K562 (cell line): ENCODE data around the gene WNK2. TPM values are rescaled to one million over a fixed set of nuclear protein-coding genes. Genes with fewer than 3 reads are reported as not detected.

ENCODE experiments used
- ATAC-seq: fragments of 200-7000 bp; cut with Tn5 transposase; 3 replicates; pipeline ENCODE4 v1.9.1; 2020; ENCODE audit warnings: moderate library complexity
- BruUV-seq: library from RNA; stranded (reverse); fragments of 400-500 nt; replicated peaks from 2 replicates; lab custom pipeline; 2021; lab: Mats Ljungman, UMichigan
- CTCF ChIA-PET: fragments of 300-600 bp; formaldehyde crosslinking; extraction: SDS; loops from one replicate; lab custom pipeline; 2021; ENCODE audit warnings: low intra/inter-chr PET ratio; lab: Yijun Ruan, JAX
- POLR2A ChIA-PET: fragments of 300-600, 350-650 bp; sonication (Branson Sonifier 250); formaldehyde crosslinking; extraction: SDS; loops from one replicate; lab custom pipeline; 2021; ENCODE audit warnings: antibody characterized with exemption, inconsistent platforms; lab: Yijun Ruan, JAX
- DNase-seq, 4 experiments: peaks; one replicate each; pipeline versions ENCODE4 v3.0.0 to v3.0.0-alpha.2; 2011 to 2018; ENCODE audit warnings: low spot score in 3 of 4, mixed read lengths in 3 of 4; ENCODE audit errors: extremely low read depth in 1 of 4
- FAIRE-seq: peaks from 2 replicates; lab custom pipeline; 2011; peaks lifted over from hg19 to GRCh38; lab: Jason Lieb, UNC
- H2AFZ ChIP-seq: 2 replicates; pipeline ENCODE4 v1.6.0; 2011; ENCODE audit warnings: low read depth, low read length, control low read depth, inconsistent platforms
- H3K27ac ChIP-seq: fragments of 200-600 bp; 3 replicates; pipeline ENCODE4 v1.8.0; 2011; ENCODE audit warnings: low read depth, mild to moderate bottlenecking, control low read depth, inconsistent platforms, low read length, moderate library complexity, mixed read lengths; ENCODE audit errors: extremely low read depth
- H3K27me3 ChIP-seq, 2 experiments: fragments of 300-600 bp in 1 of 2; 2 replicates in 1 of 2; 3 replicates in 1 of 2; pipeline versions ENCODE4 v1.6.0 to v1.8.0; 2011; ENCODE audit warnings: inconsistent platforms in 2 of 2, low read length in 2 of 2, mild to moderate bottlenecking in 1 of 2, mixed read lengths in 1 of 2, moderate library complexity in 1 of 2; ENCODE audit not compliant: control insufficient read depth in 2 of 2, insufficient read depth in 2 of 2
- H3K36me3 ChIP-seq: fragments of 300-600 bp; 3 replicates; pipeline ENCODE4 v1.8.0; 2011; ENCODE audit warnings: mild to moderate bottlenecking, low read length, inconsistent platforms; ENCODE audit not compliant: control insufficient read depth, insufficient read depth
- H3K4me1 ChIP-seq, 2 experiments: fragments of 200-600 bp in 1 of 2; replicated peaks in 1 of 2; 2 replicates in 1 of 2; 3 replicates in 1 of 2; pipeline versions ENCODE4 v1.5.1 to v1.8.0; 2011; ENCODE audit warnings: inconsistent platforms in 2 of 2, low read length in 2 of 2, mild to moderate bottlenecking in 1 of 2, mixed read lengths in 1 of 2, moderate library complexity in 1 of 2; ENCODE audit not compliant: control insufficient read depth in 2 of 2, insufficient read depth in 2 of 2
- H3K4me2 ChIP-seq: 2 replicates; pipeline ENCODE4 v1.6.1; 2011; ENCODE audit warnings: low read length, control low read depth, inconsistent platforms, mixed read lengths; ENCODE audit not compliant: insufficient read depth
- H3K4me3 ChIP-seq: fragments of 200-600 bp; sonication (generic), shearing (Covaris generic); 2 replicates; pipeline ENCODE4 v1.5.1; 2016; ENCODE audit warnings: control low read depth, inconsistent platforms
- H3K79me2 ChIP-seq: fragments of 200-600 bp; 3 replicates; pipeline ENCODE4 v1.8.0; 2011; ENCODE audit warnings: low read length, inconsistent platforms; ENCODE audit not compliant: control insufficient read depth, insufficient read depth
- H3K9ac ChIP-seq, 2 experiments: 2 replicates each; pipeline versions ENCODE4 v1.6.0 to v1.6.1; 2011; ENCODE audit warnings: low read depth in 2 of 2, low read length in 2 of 2, control low read depth in 1 of 2, inconsistent platforms in 1 of 2, mild to moderate bottlenecking in 1 of 2, mixed read lengths in 1 of 2; ENCODE audit not compliant: insufficient read depth in 1 of 2
- H3K9me1 ChIP-seq: one replicate; pipeline ENCODE4 v1.6.0; 2011; ENCODE audit warnings: inconsistent platforms, mild to moderate bottlenecking, low read length, moderate library complexity; ENCODE audit not compliant: control insufficient read depth, insufficient read depth
- H3K9me3 ChIP-seq: replicated peaks from 2 replicates; pipeline ENCODE4 v1.5.1; 2011; ENCODE audit warnings: low read depth, low read length, inconsistent platforms; ENCODE audit not compliant: control insufficient read depth, insufficient read depth
- H4K20me1 ChIP-seq: replicated peaks from 2 replicates; pipeline ENCODE4 v1.6.1; 2011; ENCODE audit warnings: low read length, inconsistent platforms, mixed read lengths; ENCODE audit not compliant: control insufficient read depth, insufficient read depth
- CAMTA2 ChIP-seq: fragments of 250-450 bp; sonication (Bioruptor Pico); conservative IDR thresholded peaks from 2 replicates; pipeline ENCODE4 v1.5.1; 2022
- CBX3 ChIP-seq, 2 experiments: IDR thresholded peaks; 1 replicate in 1 of 2; 2 replicates in 1 of 2; pipeline ENCODE4 v1.6.1; 2012; ENCODE audit warnings: inconsistent platforms in 2 of 2, low read length in 2 of 2, borderline replicate concordance in 1 of 2, control low read depth in 1 of 2
- MTA3 ChIP-seq: fragments of 450-650 bp; formaldehyde crosslinking; IDR thresholded peaks from 2 replicates; pipeline ENCODE4 v1.6.1; 2017; ENCODE audit warnings: mild to moderate bottlenecking, borderline replicate concordance
- TGIF2 ChIP-seq: sonication (generic); formaldehyde crosslinking; IDR thresholded peaks from 2 replicates; pipeline ENCODE4 v1.8.1; 2022; ENCODE audit warnings: mild to moderate bottlenecking, missing genetic modification reagents, moderate library complexity
- WGBS: fragments of 100-300 bp; shearing (Covaris generic); methylation state at CpG from one replicate; pipeline ENCODE4 v1.1.6; 2016; ENCODE audit warnings: low coverage, mixed read lengths; ENCODE audit not compliant: insufficient coverage; ENCODE audit errors: missing lambda C conversion rate; 5-methylcytosine and 5-hydroxymethylcytosine counted together
- in situ Hi-C: fragments of 300-500 bp; cut with MboI; formaldehyde crosslinking; loops from 4 replicates; pipeline ENCODE4 v1.15.0; 2018; ENCODE audit warnings: inconsistent platforms, mixed read lengths
- intact Hi-C: fragments of 100-400 bp; cut with micrococcal nuclease; formaldehyde crosslinking; loops from 2 replicates; pipeline ENCODE4 v1.14.2; 2022
- polyA plus RNA-seq, 8 experiments: library from polyadenylated mRNA; depleted of rRNA in 4 of 8; stranded (reverse) in 5 of 8; unstranded in 3 of 8; fragments of >200 nt; fragmentation: Nextera tagmentation in 2 of 8; fragmentation: Illumina TruSeq in 1 of 8; extraction: Ambion mirVana in 2 of 8; extraction: Trizol in 1 of 8; gene quantifications; 2 replicates each; pipeline versions ENCODE4 v1.2.1 to v1.2.3, GENCODE V29; 2011 to 2014; ENCODE audit warnings: inconsistent platforms in 1 of 8, missing spikeins in 1 of 8
- total RNA-seq, 7 experiments: library from RNA; depleted of rRNA in 6 of 7; stranded (reverse); fragments of >200 nt in 6 of 7; fragmentation: Illumina TruSeq in 2 of 7; extraction: Trizol in 2 of 7; gene quantifications; 2 replicates each; pipeline versions ENCODE4 v1.2.1 to v1.2.3, GENCODE V29; 2011 to 2021; ENCODE audit warnings: low replicate concordance in 1 of 7

WNK2 gene
- total and polyA plus RNA-seq, 9 of the 15 experiments (the other 6 are each of a cell fraction or from before 2014, with no cell fraction given), result 0.36 to 3.3 (median 0.64) TPM; not detected in 2

GRCh38 chr9:93361995-93362394 lies 178.1 kb downstream of the WNK2 start:
- Histone ChIP-seq H3K79me2 (no peaks in the 10 kb centered on the region), H3K36me3 (no peaks in the 10 kb centered on the region), H3K4me2 (no peak overlapping the region), H3K9me3 (no peaks in the 10 kb centered on the region), H3K9me1 (no peaks in the 10 kb centered on the region), H4K20me1 (no peaks in the 10 kb centered on the region), H3K27me3 (peaks cover 0 to 5% of the 10 kb centered on the region in 2 experiments; a peak in 1 of 5 replicates), H3K9ac (no peak overlapping the region), H3K4me1 (no peaks in the 10 kb centered on the region), H3K27ac (no peak overlapping the region)
- ChIA-PET CTCF (no interaction called here), POLR2A (interaction anchor here (0.7 kb wide), 1 partner anchor 16 kb away, joined by 3 read pairs; no protein-coding TSS in a partner anchor)
- WGBS, result 0% methylated on average over 3 of the region's 3 CpGs
- intact Hi-C loops, result no loop called here
- BruUV-seq, result no TSS peak
- no peak for DNase-seq
- TF ChIP-seq CAMTA2 (no peak), CBX3 (IDR thresholded peaks at IDR 0.05; ENCODE audit: borderline replicate concordance in 1 of 2, low read length in 2 of 2) (0 out of 3 replicates have a peak, but pooled peaks of 1 of the 2 experiments have one; percentile 19)
- TF ChIP-seq, all 486 proteins: peak for 1
- in situ Hi-C loops, result no loop called here
- FAIRE-seq, result no peak
- H2AFZ ChIP-seq, result no peak overlapping the region
- ATAC-seq, result no peak
- H3K4me3 ChIP-seq, result no peak overlapping the region

- H4K20me1 ChIP-seq, result no peaks in the 10 kb centered on the region
- BruUV-seq, result no TSS peak
- no peak for FAIRE-seq
Measured at GRCh38 chr9:93364734-93365426, 180.9 kb downstream of the WNK2 start.

More at GRCh38 chr9:93364734-93365426, 180.9 kb downstream of the WNK2 start:
- WGBS, result 0% methylated on average over 2 of the region's 2 CpGs
- Histone ChIP-seq H3K4me3 (no peak overlapping the region), H3K4me1 (no peaks in the 10 kb centered on the region), H3K27me3 (peaks cover 0 to 5% of the 10 kb centered on the region in 2 experiments; a peak in 1 of 5 replicates), H3K9me3 (no peaks in the 10 kb centered on the region), H3K36me3 (no peaks in the 10 kb centered on the region), H3K79me2 (no peaks in the 10 kb centered on the region), H3K4me2 (no peak overlapping the region), H2AFZ (no peak overlapping the region), H3K9ac (no peak overlapping the region), H3K9me1 (no peaks in the 10 kb centered on the region), H3K27ac (no peak overlapping the region)
- intact Hi-C loops, result no loop called here
- ChIA-PET CTCF (no interaction called here), POLR2A (interaction anchor here (0.6 kb wide), 1 partner anchor 35 kb away, joined by 4 read pairs; no protein-coding TSS in a partner anchor)
- TF ChIP-seq TGIF2 (no peak), MTA3 (no peak)
- DNase-seq, result no peak
- in situ Hi-C loops, result no loop called here
- ATAC-seq, result no peak
